A204.1 (cell line): ENCODE data around the gene TRPC4AP.

Source experiments
- FAIRE-seq: peaks from 2 replicates; lab custom pipeline; 2012; peaks lifted over from hg19 to GRCh38; lab: Jason Lieb, UNC

The TRPC4AP gene

DNA sequence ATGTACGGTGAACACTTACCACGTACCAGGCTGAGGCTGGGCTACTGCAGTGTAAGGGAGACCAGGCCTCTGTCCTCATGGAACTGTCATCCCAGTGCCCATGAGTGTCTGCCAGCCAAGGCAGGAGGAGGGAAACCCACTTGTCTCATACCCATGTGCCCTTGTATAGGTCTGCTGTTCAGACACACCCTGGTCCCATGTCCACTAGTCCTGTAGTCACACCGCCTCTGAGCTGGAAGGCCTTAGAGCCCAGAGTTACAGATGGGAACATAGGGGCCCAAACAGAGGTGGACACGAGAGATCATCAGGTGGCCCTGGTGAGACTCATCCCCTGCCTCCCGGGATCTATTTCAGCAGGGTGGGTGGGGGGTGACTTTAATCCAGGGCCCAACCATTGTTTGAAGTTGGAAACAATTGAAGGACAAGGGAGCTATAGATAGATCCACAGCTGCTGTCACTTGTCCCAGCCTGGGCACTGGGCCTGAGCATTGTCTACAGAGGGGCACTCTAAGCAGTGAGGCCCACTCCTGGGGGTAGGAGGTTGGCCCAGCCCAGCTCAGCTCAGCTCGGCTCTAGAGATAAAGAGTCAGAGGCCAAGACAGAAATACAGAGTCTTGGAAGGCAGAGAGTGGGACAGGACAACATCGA, 122.3 kb downstream of the TRPC4AP start:
- no peak for FAIRE-seq

DNA sequence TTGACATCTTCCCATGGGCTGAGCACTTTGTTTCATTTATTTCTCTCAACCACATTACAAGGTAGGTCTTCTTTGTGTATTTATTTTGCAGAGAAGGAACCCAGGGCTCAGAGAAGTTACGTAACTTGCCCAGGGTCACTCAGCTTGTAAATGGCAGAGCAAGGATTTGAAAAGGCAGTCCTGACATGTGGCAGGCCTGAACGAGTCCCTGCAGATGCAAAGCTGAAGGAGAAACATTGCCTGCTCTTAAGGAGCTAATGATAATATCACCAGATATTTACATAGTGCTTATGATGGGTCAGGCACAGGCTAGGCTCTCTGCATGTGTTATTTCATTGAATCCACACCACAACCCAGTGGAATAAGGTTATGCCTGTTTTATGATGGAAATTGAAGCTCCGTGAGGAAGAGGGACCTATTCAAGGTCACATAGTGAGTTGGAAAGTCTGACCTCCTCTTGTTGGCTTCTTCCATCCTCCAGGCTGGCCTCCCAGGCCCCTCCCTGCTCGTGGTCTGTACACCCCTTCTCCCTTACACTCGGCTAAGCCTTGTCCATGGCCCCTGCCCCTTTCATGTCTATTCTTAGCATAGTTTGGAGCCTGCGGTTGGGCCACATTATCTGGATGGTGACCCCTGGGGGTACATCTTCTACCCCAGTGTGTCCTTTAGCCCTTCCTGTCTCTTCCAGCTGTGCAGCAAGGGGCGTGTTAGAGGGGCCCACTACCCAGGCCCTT, 124.4 kb downstream of the TRPC4AP start:
- no peak for FAIRE-seq

DNA sequence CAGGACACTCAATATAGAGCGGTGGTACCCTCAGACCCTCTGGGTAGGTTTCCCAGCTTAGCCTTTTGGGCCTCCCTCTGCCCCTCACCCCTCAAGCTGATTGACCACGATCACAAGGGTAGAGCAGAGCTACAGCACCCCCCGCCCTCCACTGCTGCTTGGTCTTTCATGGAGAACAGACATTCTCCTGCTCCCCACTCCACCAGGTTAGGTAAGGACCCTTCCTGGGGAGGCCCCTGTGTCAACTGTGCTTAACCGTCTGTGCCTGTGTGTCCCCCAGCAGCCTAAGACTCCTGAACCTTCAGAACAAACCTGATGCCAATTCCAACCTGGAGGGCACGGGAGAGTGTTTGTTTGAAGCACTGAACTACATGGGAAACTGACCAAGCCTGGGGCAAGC, 125.2 kb downstream of the TRPC4AP start:
- FAIRE-seq: no peak

DNA sequence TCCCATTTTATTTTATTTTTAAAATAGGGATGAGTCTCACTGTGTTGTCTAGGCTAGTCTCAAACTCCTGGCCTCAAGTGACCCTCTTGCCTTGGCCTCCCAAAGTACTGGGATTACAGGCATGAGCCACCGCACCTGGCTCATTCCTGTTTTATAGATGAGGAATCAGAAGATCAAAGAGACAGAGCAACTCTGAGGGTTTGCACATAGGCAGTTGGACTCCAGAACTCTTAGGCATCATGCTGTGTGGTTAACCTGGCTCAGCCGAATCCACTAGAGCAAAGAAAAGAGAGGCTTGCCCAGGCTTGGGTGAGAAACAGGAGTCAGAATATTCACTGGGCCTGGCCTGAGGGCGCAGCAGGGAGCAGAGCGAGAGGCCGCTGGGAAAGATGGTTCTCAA, 127.6 kb downstream of the TRPC4AP start:
- no peak for FAIRE-seq

DNA sequence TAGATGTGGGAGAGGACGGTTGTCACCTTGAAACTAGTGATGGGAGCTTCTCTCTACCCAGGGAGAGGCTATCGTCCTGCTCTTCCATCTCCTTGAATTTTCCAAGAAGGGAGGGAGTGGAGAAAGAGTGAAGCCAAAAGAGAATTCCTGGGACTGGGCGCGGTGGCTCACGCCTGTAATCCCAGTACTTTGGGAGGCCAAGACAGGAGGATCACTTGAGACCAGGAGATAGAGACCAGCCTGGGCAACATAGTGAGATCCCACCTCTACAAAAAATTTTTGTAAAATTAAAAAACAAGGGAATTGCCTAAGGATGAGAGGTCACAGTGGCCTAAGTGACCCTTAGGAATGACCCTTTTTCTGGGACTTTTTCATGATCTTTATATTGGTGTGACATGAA, 128.1 kb downstream of the TRPC4AP start:
- FAIRE-seq: no peak

DNA sequence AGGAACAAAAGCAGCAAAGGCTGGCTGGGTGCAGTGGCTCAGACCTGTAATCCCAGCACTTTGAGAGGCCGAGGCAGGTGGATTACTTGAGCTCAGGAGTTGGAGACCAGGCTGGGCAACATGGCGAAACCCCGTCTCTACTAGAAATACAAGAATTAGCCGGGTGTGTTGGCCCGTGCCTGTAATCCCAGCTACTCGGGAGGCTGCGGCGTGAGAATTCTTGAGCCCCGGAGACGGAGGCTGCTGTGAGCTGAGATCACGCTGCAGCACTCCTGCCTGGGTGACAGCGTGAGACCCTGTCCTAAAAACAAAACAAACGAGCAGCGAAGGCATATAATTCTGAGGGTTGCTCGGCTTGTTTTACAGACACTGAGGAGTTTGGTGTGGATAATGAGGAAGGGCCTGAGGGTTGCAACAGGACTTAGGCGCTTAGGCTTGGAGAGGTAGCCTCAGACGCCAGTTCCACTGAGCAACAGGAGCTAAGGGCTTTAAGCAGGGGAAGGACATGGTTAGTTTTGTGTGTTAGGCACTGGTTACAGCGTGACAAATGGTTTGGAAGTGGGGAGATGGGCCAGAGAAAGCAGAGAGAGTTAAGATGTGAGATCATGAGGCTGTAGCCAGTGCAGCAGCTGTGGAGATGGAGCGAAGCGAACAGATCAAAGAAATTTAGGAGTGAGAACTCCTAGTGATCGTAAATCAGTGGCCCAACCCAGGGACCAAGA, 135.7 kb downstream of the TRPC4AP start:
- no peak for FAIRE-seq

DNA sequence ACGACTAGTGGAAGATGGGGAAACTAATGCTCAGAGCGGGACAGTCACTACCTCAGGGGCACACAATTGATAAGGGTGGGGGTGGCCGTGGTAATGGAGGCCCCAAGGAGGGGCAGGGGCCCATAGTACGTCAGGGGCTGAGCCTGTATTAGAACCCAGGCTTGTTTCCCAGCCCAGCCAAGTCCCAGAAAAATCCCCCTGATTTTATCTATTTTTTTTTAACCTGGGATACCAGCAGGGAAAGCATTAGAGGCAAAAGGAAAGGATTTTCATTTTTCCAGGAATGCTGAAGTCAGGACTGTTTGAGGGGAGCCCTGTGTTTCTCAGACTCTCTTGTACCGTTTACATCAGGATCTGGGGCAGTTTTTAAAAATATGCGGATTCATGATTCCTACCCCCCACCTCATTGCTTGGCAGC, 136.6 kb downstream of the TRPC4AP start:
- no peak for FAIRE-seq

DNA sequence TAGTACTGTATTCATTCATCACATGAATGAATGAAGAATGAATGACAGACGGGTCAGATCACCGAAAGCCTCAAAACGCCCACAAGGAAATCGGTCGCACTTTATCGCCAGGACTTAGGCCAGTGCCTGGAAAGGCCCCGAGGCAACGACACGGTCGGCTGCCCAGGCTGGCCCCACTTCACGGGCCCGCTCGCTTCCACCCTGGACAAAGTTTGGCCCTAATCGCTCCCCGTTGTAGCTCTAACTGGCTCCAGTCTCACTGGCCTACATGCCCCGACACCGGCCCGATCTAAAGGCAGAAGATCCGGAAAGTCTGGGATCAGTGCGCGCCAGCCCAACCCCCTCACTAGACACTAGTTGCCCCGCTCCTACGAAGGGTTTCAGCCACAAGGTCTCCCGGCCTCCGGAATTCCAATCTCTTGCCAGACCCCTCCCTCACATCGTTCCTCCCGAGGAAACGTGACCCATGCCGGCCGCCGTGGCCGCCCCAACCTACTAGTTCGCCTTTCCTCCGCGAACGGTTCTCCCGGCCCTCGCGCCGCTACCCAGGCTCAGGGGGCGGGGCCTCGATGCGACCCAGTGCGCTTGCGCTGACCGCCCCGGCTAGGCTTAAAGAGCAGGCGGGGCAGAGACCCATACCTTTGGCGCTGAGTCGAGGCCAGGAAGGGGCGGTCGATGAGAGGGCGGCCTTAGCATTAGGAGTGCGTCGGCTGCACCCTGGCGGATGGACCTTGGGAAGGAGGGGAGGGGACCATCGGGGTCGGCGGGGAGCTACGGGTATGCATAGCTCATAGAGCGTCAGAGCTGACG, 137.2 kb downstream of the TRPC4AP start, which contains the start of the genes GSS and MYH7B:
GSS (minus strand) TSS at position 576 of the 810 bp plus-strand sequence. CDS start 3,954 bp downstream, outside the sequence.
MYH7B (plus strand) TSS at position 638 of the 810 bp plus-strand sequence. CDS start 22,138 bp downstream, outside the sequence.
- peak; percentile 88 for FAIRE-seq

DNA sequence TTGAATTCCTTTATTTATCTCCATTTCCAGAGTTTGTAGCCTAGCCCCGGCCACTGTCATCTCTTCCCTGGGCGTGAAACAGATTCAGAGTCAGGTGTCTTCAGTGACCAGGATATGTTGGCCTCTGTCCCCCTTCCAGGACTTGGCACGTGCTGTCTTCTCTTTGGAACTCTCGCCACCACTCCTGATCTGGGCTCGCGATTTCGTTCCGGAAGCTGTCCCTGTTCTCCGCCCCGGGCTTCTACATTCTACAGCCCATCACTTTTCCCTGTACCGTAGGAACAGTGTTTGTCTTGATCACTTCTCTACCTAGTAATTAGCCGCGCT, 137.7 kb downstream of the TRPC4AP start:
- FAIRE-seq: no peak

DNA sequence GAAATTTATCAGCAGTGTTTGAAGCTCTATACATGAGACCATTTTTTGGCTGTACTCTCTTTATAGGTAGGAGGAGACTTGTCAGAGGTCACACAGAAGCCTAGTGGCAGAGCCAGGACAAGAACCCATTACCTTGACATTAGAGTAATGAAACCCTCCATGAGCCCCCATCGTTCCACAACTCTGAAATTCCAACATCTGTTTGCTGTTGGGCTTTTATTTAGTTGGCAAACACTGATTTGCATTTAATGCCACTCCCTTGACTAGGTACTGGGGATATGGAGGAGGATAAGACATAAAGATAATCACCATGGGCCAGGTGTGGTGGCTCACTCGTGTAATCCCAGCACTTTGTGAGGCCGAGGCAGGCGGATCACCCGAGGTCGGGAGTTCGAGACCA, 138.6 kb downstream of the TRPC4AP start:
- no peak for FAIRE-seq

DNA sequence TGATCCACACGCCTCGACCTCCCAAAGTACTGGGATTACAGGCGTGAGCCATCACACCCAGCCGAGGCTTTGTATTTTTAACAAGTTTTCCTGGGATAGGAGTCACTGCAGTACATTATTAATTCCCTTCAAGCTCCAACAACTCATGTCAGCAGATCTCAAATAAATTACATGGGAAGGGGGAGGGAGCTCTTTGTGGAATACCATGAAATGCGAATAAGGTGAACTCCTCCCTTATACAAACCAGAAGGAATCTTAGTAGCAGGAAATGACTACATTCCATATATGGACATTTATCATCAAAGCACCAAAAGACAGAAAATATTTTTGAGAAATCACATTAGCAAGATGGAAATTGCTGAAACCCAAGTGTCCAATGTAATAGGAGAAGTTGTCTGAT, 139.9 kb downstream of the TRPC4AP start:
- FAIRE-seq: no peak
